NAMALWA (cell line): ENCODE results near the gene MGME1.

Experiments used
- DNase-seq: peaks from one replicate; pipeline ENCODE4 v3.0.0-alpha.2; 2015; ENCODE audit warnings: low spot score

MGME1 gene

DNA sequence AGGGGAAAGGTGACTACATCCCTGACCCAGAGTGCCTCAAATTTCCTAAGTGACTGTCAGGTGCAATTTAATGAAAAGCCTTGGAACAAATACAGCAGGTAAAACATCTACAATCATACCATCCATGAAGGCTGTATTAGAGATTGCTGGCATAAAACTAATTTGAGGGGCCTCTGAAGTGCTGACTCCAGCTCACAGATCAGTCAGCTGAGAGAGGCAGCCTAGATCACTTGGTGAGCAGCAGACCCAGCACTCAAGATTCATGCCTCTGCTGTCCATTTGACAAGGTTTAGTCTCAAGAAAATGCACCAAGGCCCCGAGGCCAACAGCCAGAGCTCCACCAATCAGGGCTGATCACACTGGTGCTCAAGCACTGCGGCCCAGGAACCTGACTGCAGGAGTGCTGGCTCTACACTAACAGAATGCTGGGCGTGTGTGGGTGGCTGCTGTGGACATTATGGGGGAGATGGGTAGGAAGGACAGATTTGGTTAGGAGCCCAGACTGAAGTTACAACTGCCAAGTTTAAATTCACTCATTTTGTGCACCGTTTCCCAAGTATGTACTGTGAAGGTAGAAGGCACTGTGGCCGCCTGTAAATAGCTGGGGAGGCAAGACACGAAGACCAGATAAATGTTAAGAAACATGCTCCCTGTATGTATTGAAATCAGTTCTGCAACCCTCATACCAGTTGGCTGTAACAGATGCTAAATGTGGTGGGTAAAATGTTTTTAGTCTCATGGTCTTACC lies 28.4 kb upstream of the MGME1 start:
- DNase-seq: peak; percentile 52

DNA sequence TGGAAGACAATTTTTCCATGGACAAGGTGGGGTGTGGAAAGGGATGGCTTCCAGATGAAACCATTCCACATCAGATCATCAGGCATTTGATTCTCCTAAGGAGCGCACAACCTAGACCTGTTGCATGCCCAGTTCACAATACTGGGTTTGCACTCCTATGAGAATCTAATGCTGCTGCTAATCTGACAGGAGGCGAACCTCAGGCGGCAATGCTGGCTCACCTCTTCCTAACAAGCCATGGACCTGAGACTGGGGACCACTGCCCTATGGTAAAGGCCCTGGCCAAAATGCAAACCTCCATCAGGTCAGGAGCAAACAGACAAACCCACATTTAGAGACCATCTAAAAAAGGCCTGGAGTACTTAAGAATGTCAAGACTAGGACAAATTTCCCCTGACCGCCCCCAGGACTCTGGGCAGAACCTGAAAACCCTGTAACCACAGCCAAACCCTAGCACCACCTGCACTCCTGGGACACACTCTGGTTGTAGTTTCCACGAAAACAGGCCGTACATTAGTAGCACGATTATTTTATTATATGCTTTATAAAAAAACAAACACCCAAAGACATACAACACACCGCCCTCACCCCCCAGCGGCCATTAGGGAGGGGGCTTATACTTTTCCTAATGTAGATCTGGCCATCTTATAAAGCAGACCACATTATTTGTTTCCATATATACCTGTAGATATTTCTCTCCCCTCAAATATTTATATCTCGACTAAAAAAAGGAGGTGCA lies 27.6 kb upstream of the MGME1 start:
- DNase-seq: no peak

DNA sequence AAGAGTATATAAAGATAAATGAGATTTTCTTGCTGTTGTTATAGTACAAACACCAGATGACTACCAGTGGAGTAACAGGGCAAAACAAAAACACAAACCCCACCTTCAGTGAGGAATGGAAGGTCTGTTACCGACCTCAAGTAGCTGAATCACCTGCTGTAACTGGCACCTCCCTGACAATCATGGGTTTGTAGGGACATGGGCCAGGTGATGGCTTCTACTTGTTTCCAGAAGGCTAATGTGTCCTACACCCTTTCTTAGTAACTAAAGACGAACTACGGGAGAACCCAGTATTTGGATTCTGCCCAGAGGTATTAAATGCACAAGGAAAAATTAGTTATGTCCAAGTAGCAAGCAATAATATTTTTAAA lies 27.0 kb upstream of the MGME1 start:
- DNase-seq: no peak

DNA sequence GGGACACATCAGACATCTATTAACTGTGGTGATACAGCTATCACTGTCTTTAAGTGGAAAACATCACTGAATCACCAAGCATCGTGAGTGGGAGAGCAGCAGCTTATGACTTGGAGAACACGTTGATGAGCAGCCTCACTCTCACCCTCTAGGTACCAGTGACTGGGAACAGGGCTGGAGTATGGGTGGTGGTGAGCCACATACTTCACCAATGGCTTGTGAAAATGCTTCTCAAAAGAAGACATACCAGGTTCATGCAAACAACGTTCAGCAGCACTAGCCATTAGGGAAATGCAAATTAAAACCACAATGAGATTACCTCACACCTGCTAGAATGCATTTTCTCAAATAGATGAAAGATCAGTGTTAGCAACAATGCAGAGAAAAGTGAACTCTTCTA lies 25.5 kb upstream of the MGME1 start:
- peak; percentile 56 for DNase-seq

DNA sequence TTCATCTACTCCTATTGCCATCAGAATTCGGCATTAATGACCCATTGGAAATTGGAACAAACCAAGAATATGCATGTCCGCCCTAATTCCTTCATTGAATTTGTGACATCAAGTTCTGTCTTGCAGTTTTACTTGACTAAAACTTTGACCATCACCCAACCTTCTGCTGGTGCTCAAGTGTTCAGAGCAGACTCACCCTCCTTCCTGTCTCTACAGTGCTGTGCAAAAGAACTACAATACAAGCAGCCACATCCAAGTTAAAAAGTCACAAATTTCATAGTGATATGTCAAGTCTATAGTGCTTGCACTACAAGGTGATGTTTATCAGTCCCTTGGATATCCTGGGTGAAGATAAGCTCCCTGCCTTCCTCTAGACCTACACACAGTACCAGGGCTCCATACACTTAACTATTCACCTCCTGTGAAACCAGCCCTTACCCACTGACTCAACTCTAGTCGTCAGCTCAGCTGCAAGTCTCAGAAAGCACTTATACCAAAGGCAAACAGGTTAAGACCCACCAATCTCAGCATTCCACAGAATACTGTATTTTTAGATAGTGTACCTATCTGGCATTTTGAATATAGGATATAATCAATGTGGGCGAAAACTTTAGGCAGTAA lies 23.9 kb upstream of the MGME1 start:
- no peak for DNase-seq

DNA sequence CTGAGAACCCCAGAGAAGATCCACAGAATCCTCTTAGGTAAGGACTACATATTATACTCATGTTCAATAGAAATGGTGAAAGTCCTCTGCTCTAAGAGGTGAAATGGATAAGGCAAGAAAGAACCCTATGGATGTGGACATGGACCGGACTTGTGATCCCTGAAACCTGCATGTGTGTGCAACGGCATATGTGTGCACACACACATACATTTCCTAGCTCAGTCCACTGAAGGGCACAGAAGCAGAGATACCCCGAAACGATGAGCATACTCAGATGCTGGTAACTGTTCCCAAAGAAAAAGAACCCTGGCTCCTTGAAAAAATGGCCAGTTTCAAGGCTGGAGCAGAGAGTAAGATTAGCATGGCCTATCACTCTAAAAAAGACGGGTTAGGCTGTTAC lies 22.8 kb upstream of the MGME1 start:
- no peak for DNase-seq

DNA sequence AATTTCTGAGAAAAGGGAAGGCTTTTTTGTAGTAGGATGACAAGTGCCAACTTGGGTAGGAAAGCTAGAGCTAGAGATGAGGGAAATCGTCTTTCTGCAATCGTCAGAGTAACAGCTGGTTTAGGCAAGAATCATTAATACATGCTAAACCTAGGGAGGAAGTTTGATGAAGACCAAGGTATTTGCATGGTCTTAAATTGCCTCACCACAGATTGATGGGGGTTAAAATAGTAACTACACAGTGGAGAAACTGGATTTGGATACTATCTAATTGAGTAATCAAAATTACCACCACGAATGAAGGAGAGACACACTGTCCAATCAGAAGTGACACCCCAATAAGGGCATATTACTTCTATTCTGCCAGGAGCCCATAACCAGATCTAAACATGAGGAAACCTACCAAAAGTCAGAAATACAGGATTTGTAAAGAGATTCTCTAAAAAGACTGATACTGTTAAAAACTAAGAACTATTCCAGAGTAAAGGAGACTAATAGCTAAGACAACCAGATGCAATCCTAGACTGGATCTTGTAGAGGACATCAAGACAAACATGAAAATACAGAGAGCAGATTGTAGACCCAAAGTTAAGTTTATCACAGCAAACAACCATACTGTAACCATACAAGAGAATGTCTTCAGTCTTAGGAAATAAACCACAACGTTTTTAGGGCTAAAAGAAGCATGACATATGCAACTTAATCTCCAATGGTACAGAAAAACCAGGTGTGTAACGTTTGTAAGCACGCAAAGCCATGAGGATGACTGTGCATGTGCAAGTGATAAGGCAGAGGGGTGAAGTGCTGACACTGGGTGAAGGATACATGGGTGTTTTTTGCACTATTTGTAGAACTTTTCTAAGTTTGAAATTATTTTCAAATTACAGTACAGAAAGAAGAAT lies 22.0 kb upstream of the MGME1 start:
- no peak for DNase-seq

DNA sequence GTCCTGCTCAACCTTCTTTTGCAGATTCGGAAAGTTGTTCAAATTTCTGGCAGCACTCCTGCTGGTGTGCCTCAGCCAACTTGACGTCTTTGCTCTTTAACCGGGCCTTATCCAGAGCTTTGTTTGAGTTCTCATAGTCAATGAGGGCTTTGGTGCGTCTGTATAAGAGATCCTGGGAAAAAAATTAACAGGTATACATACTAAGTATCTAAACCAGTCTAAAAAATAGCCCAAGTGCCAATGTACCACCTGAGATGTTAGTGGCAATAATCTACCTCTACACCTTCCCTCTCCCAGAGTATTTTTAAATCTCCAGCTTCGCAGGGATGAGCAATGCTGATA lies 21.4 kb upstream of the MGME1 start:
- no peak for DNase-seq

DNA sequence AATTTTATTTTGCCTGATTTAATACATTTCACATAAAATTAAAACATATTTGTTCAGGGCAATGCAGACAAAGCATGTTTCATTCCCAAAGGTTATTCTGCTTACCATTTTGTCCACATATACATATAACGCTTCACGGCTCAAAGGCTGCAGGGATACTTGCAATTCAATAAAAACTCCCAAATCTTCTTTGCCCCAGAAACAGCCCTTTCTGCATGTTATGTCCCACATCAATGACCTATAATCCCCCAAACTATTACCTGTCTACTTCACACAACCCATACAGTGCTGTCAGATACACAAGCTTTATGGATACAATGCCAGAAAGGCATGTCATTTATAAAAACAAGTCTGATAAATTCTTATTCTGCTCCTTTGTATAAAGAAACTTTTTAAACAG lies 20.4 kb upstream of the MGME1 start:
- DNase-seq: no peak

DNA sequence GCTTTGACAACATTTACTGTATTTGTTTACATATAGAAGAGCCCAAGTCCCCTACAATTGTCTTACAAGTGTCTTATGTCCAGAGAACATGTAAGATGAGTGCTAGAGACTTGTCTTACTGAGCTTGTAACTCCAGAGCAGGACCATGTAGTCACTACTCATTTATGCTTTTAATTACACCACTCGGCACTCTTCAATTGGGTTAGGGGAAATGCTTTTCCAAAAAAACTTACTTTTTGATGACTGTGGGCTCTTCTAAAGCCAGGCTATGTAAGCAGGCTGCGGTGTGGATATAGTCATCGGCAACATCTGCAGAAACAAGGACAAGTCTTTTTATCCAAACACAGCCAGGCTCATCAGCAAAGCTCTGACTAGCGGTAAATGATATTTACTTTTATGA lies 18.9 kb upstream of the MGME1 start:
- no peak for DNase-seq

DNA sequence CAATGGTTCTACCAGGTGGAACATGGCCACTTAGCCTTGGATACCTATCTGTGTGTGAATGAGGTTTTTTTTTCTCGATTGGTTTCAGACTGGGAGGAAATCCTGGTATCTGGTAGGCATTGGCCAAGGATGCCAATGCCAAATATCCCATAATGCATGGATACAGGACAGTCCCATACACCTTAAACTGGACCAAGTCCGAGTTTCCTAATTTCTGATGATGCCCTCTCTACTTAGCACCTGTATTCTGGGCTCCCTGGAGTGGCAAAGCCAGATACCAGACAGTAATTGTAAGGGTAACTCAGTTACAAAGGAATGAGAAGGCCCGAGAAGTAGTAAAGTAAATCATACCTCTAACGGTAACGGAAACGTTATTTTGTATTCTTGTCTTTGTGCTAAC lies 18.1 kb upstream of the MGME1 start:
- DNase-seq: no peak

DNA sequence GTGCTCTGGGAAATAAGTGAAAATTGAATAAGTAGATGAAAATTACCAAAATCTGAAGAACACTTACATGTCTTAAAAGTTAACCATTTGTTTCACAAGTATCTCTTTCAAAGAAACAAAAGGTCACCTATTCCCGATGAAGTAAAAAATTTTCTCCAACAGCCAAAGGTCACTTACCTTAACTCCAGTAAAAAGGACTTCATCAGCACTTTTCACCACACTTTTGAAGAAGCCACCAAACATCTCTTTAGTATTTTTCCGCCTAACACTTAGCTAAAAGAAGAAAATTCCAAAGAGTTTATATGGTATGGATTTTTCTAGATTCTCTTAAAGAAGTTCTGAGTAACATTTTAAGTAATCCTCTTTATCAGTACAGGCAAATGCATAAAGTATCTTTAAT lies 17.5 kb upstream of the MGME1 start:
- no peak for DNase-seq

DNA sequence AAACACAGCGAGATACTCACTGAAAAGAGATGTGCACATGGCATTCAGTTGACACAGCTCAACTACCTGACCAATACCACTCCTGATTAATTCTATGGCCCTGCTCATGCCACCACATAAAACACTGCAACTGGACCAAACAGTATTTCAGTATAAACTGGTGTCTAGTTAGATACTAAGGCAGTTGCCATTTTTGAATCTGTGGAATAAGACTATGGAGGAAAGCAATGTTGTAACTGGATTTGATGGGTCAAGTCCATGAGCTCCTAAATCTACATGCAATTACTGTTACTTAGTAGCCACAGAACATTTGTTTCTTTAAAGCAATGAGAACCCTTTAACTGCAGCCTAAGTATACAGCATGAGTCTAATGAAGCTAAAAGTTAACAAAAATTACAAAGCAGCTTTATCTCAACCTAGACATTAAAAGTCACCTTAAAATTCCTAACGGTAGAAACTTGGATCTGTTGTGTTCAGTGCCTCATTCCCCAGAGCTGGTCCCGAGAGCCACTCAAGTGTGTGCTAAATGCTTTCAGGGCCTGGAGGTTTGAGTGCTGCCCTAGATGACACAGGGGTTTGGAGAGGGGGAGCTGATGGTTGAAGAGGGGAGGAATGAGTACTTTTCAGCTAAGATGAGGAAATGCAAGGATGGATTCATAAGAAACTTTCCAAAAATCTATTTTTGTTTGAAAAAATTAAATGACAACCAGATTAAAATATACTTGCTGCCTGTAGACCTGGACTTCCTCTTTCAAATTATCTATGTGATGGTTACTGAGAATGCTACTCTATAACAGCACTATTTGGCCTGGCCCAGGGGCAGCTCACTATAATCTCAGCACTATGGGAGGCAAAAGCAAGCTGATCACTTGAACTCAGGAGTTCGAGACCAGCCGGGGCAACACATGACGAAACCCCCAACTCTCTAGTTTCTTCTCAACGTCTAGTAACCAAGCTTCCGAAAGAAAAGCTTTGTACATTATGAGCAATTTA lies 15.8 kb upstream of the MGME1 start:
- no peak for DNase-seq

DNA sequence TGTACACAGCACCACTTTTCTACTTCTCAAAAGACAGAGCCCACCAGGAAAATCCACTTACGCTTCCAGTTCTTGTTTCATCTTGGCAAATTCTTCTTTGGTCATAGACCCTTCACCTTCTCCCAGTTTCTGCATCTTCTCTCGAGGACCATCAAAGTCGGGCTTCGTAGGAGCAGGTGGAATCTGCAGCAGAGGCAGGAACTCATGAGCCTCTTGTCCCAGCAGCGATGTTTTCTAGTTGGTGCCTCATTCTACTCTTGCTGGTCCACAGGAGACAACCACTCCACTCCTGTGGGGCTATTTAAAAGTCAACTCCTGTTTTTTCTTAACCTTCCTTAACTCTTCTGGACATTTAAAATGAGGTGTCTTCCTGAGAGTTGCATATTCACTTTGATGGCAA lies 14.9 kb upstream of the MGME1 start:
- DNase-seq: no peak

DNA sequence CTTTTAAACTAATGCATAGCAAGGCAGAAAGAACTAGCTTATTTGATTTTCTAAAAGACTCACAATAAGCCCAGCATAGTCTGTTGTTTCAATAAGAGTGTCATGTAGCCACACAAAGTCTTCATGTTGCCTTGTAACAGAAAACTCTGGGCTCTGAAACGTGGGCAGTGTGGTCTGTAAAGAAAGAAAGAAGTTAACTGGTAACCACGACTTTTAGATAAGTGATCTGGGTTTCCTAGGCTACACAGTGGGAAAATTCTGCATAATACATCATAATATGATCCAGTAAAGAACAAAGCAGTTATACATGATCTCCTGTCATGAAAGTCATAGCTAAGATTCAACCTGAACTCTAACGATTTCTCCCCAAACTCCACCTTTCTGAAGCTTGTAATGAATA lies 13.5 kb upstream of the MGME1 start:
- DNase-seq: no peak

DNA sequence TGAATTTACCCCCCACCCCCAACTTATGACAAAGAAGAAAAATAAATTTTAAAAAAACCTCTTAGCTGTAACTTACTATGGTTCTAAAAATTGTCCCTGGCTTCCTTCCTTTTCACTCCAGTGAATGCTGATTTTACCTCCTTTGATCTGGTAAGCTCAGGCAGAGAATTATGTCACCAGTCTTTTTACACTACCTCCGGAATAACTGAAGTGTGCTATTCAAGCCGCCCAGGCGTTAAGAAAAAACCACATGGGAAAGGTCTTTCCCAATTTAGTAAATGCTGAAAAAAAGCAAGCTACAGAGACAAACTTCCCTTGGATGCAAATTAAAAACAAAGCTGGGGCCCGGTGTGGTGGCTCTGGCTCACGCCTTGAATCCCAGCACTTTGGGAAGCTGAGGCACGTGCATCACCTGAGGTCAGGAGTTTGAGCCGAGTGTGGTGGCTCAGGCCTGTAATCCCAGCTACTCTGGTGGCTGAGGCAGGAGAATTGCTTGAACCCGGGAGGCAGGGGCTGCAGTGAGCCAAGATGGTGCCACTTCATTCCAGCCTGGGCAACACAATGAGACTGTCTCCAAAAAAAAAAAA lies 12.6 kb upstream of the MGME1 start:
- peak; percentile 63 for DNase-seq

DNA sequence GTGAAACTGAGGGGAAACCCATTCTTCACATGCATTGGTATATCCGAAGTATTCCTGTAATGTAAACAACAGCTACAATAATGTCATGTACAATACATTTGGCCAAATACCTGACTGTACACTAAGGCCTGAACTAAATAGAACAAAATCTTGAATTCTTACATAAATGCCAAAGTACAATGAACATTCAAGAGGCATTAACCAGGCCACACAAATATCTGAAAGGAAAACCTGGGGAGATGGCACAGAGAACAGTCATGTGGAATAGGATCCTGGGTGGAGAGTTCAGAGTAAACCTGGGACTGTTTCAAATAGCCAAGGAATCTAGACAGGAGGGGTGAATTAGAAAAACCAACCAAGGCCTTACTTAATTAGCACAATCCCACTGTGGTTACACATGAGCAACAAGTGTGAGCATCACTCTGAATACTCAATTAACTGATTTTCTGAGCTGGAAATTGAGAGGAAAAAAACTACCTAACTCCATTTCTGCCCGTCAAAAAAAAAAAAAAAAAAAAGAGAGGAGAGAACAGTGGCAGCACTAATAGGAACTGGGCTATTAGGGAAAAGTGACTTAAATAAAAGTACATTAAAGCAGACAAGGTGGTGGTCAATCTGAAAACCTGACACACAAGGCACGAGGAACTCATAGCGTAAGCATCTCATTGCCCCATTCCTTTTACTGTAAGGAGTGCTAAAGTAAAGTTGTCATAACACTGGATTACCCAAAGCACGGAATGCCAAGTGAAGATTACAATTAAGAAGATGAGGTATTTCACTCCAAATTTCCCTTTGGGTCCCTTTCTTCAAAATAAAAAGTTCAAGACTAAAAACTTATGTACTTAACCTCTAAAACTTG lies 11.1 kb upstream of the MGME1 start:
- no peak for DNase-seq

DNA sequence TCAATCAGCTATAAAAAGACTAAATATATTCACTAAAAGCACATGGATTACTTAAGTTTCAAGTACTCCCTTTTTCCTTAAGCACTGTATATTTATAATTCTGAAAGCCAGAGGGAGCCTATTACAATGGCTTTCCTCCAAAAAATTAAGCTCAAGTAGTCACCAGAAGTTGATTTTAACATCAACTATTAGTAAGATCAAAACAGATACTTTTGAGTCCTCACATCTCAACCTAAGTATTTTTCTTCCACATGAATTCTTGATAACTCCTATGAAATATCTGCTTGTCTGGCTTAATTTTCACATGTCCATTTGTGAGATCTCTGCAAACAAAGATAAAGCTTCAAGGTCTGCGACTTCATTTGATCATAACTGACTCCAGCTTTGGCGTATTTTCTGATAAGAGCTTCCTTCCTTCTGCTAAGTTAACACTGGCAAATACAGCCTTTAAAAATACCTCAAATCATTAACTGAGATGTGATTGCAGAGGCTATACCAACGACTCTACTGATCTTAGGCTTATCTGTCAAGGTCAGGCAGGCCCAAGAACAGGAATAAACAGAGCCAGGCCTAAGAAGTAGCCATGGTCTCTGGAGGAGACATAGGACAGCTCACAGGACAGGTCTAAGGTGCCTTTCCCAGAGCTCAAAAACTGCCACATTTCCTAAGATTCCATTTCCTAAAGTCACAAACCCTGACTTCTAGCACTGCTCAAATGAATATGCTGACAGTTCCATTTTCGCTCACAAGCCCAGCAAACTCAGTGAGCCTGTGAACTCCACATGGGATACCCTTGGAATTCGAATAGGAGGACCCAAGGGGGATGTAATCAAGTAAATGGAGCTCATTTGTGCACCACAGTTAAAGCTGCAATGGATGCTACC lies 10.2 kb upstream of the MGME1 start:
- DNase-seq: no peak

DNA sequence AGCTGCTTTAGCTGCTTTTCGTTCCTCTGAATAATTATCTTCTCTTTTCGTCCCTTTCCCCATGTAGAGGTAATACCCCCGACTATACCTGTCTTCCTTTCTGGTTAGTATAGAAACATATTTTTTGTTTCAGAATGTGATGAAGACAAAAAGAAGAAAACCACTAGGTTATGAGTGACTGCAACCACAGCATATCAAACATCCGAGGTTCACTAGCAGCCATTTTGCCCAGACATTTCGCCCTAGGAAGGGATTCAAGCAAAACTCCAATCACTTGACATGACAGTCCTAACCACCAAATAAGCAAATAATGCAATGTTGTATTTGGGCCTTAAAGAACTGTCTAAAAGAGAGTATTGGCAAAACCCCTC lies 9.6 kb upstream of the MGME1 start:
- no peak for DNase-seq
